ENCODE data around the gene SRD5A1.

SRD5A1 gene

DNA sequence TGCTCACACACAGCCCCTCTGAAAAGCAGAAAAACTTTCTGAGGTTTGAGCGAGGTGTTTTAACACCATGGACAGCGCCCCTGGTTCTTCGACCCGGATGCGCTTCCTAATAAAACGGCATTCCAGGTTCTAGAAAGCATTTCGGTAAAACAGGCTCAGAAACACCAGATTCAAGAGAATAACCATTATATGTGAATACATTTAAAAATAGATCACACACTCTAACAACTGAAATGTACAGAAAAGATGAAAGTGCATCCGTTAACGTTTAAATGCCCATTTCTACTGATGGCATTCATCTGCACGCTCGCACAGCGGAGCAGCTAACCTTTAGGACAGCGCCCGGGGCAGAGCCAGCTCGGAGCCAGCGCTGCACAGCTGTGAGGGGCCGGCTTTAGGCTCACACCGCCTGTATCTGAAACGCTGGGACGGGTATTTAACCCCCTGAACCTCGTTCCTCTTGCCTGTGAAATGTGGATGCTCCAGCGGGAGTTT lies 53.7 kb downstream of the SRD5A1 start:
- DNase-seq = no peak

- no peak for DNase-seq
These were observed 54.3 kb downstream of the SRD5A1 start for GRCh38 chr5:6687505-6687904.

DNA sequence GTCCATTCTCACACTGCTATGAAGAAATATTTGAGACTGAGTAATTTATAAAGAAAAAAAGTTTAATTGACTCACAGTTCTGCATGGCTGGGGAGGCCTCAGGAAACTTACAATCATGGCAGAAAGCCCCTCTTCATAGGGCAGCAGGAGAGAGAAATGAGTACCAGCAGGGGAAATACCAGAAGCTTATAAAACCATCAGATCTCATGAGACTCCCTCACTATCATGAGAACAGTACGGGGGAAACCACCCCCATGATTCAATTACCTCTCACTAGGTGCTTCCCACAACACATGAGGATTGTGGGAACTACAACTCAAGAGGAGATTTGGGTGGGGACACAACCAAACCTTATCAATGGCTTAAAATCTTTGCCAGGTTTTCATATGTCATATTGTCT lies 59.7 kb downstream of the SRD5A1 start:
- no peak for DNase-seq

DNA sequence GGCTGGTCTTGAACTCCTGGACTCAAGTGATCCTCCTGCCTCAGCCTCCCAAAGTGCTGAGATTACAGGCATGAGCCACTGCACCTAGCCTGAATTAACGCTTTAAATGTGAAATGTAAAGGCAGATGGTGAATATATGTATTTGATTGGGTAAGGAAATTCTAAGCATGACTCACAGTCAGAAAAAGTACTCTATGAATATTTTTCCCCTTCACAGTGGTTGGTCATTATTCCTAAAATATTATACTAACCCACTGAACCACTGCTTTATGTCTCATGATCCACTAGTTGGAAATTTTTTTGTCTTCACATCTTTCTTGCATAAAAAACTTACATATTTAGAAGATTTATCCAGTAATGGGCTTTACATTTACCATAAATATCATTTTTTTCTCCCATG lies 65.5 kb downstream of the SRD5A1 start:
- no peak for DNase-seq

DNA sequence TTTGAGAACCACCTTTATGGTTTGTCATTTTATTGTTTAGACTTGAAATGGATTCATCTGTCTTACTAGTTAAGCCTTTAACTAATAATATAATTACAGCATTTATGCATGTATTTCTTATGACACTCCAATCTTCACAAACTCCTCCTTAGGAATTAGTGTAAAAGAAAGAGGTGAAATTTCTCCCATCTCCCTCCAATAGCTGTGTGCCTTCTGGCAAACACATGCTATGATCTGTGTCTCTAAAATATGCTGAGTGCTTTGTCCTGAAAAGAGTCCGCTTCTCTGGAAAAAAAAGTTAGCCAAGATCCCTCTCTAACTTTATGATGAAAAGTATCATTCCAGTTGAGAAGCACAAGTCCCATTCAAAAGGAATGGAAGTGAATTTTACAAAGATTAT lies 66.1 kb downstream of the SRD5A1 start:
- DNase-seq = no peak

DNA sequence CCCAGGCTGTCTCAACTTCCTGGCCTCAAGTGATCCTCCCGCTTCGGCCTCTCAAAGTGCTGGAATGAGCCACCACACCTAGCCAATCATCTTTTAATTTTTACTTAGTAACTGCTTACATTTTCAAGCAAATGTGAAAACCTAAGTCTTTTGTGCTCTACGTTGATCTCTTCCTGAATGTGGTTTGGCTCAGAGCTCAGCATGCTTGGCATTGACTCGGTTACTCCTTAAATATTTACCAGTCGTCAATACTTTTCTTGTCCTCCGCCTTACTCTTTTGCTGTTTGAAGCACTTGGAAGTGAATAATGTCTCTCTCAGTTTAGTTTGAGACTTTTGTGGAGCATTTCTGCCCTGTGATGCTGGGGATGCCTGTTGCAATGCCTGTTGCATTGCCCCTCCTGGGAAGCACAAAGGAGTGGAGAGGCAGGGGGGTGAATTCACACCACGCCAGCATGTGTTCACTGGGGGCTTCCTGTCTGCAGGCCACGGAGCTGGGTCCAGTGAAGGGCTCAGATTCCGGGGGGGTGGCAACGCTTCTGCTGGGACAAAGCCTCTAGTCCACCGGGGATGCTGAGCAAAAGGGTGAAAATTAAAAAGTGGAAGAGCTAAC lies 66.9 kb downstream of the SRD5A1 start:
- DNase-seq = no peak

DNA sequence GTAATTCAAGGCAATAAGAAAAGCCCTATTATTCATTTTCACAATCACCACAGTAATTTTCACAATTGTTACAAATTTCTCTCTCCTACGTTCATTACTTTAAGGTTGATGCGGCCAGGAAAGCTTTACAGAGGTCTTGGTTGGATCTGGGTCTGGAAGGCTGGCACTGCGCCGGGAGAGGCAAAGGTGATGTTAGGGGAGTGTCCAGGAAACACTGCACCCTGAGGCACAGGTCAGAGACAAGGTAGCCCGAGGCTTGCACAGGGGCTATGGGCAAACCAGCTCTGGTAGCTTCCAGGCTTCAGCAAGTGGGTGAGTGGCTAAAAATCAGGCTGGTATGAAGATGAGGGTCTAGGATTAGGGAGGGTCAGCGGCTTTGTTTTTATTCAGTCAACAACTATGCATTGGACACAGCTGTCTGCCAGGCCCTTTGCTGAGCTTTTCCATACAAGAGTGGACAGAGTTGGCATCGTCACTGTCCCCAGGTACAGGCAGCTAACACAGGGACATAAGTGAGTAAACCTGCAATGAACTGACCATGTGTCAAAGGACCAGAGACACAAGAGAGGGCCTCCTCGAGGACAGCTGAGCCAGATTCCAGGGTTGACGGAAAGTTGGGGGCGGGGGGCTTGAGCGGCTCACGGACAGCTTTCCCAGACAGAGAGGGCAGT lies 67.6 kb downstream of the SRD5A1 start:
- DNase-seq = no peak

- DNase-seq = no peak
These were observed 68.3 kb downstream of the SRD5A1 start for GRCh38 chr5:6701491-6701890.

DNA sequence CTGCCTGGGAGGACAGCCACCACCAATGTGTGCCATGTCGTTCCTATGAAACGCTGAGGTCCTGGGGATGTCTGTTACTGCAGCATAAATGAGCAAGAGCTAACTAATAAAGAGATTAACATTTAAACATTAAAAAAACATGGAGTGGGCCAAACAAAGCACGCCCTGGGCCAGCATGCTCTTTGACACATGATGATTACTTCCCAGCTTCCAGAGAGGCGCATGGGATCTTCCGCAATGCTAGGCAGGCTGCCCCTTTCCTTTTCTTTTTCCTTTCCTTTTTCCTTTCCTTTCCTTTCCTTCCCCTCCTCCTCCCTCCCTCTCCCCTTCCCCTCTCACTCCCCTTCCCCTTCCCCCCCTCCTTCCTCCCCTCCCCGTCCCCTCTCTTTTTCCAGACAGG lies 69.4 kb downstream of the SRD5A1 start:
- DNase-seq = no peak

- DNase-seq = no peak
These were observed 70.6 kb downstream of the SRD5A1 start for GRCh38 chr5:6703806-6704205.

GRCh38 chr5:6704361-6704851 lies 71.2 kb downstream of the SRD5A1 start:
- no peak for DNase-seq

- DNase-seq = no peak
These were observed 71.8 kb downstream of the SRD5A1 start for GRCh38 chr5:6705088-6705487.

DNA sequence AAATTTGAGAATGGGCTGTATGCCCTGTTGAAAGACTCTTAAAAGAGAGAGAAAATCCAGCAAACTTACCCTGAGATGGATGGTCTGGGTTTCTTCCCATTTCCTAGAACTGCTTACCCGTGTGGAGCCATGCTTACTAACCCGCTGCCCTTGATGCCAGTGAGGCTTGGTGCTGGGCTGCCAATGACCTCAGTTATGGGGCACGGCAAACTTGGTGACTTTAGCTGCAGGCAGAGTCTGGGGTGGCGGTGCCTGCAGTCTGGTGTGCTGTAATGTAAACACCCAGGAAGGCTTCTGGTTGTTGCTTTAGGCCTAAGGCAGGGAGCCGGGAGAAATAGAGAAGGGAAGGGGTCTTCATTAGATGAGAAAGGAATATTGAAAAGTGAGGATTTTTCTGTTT lies 72.7 kb downstream of the SRD5A1 start:
- no peak for DNase-seq

GRCh38 chr5:6707852-6708251 lies 74.6 kb downstream of the SRD5A1 start:
- DNase-seq = no peak

DNA sequence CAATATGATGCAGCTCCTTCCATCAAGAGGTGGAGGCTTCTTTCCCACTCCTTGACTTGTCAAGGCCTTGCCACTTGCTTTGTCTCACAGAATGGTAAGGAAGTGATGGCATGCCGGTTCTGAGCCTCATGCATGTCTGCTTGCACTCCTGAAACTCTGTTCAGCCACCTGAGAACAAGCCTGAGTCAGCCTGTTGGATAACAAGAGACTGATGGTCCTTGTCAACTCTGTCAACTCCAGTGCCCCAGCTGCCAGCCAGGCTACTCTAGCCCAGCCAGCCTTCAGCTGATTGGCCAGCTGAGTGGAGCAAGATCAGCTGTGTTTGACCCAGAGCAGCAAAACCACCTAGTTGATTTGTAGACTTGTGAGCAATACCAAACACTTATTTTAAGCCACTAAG lies 75.6 kb downstream of the SRD5A1 start:
- DNase-seq = no peak

GRCh38 chr5:6710070-6710469 lies 76.8 kb downstream of the SRD5A1 start:
- DNase-seq = no peak

- no peak for DNase-seq
These were observed 77.5 kb downstream of the SRD5A1 start for GRCh38 chr5:6710551-6711318.

GRCh38 chr5:6711409-6712141 lies 78.3 kb downstream of the SRD5A1 start:
- DNase-seq = no peak

GRCh38 chr5:6712142-6712576 lies 78.9 kb downstream of the SRD5A1 start:
- DNase-seq = peak in 3 of 5 donors; percentile 23 to 68 (median 38)

DNA sequence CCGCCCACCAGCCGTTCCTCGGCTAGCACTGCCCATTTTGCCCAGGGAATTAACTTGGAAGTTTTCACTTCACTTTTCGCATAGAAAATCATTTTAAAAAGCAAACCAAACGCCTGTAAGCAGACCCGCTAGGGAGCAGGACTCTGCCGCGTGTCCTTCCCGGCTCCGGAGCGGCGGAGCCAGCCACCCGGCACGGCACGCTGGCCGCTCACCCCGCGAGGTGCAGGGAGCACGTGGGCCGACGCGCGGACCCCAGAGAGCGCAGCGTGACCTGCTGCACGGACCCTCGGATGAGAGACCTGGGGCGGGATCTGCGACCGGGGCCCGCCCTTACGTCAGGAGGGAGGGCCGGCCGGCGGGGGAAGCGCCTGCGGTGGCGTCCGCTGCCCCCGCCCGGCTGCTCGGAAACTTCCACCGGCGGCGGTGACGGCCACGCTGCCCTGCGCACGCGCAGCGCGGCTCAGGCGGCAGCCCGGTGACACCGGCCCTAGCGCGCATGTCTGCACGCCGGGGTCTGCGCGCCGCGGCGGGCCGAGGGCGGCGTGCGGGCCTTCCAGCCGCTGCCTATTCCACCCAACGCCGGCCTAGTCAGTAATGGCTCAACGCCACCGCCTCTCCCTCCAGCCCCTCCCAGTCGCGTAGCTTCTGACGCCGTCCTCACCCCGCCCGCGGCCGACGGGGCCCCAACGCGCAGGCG lies 79.5 kb downstream of the SRD5A1 start:
- peak in 4 of 5 donors; percentile 93 to 98 (median 96) for DNase-seq

DNA sequence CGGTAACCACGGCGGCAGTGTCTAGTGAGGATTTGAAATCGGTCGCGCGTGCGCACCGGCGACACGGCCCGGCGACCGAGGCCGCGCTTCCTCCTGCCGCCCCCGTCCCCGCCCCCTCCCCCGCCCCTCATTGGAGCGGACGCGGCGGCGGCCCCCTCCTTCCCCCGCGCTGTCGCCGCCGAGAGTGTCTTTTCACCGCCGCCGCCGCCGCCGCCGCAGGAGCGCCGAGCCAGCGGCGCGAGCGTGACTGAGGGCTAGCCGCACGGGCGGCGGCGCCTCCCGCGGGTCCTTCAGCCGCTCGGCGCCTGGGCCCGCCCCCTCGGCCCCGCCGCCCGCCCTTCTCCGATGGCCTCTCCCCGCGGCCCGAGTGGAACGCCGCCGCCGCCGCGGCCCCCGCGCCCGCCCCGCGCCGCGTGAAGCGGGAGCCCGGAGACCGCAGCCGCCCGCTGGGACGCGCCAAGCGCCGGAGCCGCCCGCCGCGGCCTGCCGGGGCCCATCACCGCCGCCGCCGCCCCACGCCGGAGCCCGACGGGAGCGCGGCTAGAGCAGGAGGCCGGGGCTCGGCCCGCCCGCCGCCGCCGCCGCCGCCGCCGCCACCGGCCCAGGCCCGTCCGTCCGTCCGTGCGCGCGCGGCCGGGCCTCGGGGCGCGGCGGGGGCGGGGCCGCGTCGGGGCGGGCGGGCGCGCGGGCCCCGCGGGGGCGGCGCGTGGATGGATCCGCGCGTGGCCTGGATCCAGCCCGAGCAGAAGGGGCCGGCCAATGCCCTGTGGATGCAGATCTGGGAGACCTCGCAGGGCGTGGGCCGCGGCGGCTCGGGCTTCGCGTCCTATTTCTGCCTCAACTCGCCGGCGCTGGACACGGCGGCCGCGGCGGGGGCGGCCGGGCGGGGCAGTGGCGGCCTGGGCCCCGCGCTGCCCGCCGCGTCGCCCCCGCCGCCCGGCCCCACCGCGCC lies 80.3 kb downstream of the SRD5A1 start, which contains the start of gene TENT4A:
TSS of gene TENT4A (plus strand) at position 159 of the 952 bp plus-strand sequence. CDS start at position 711, 552 bp downstream.
- DNase-seq = peak in 1 of 5 donors; percentile 98

All from T-helper 1 cell (primary cell).